ENCODE results near the gene FCMR. TPM values are rescaled to one million over a fixed set of nuclear protein-coding genes. Genes with fewer than 3 reads are reported as not detected.
"Not testable (repeated sequence)": the region's sequence is repeated elsewhere in the genome, so short reads cannot be mapped to it uniquely, and the experiment has no call there.

FCMR gene
- total RNA-seq, 4 donors from 2014 or later = 2.5 to 3.3 (median 3.2) TPM; not detected in 1

GRCh38 chr1:206926286-206926685 is 4.5 kb upstream of the FCMR start:
- Histone ChIP-seq H3K36me3 (no peaks in the 10 kb centered on the region), H3K4me1 (no peaks in the 10 kb centered on the region), H3K4me3 (no peak overlapping the region), H3K27me3 (no peaks in the 10 kb centered on the region), H3K27ac (replicated peaks in 1 of 4) (no peak overlapping the region), H3K9me3 (no peaks in the 10 kb centered on the region)
- DNase-seq (ENCODE audit: extremely low spot score) = no peak
- WGBS = 77% methylated on average over 2 of the region's 2 CpGs
- TF ChIP-seq POLR2A (IDR thresholded peaks at IDR 0.05; ENCODE audit: low read depth) (no peak), EP300 (IDR thresholded peaks at IDR 0.05) (no peak), CTCF (IDR thresholded peaks at IDR 0.05) (no peak), POLR2AphosphoS5 (IDR thresholded peaks at IDR 0.05) (no peak)
- intact Hi-C loops (cut with DNase I) = no loop called here

- intact Hi-C loops (cut with DNase I) = no loop called here
- no peak overlapping the region for H3K27ac ChIP-seq (replicated peaks in 1 of 4)
- 69% methylated on average over 9 of the region's 11 CpGs for WGBS
- H3K27me3 ChIP-seq = no peaks in the 10 kb centered on the region
- H3K9me3 ChIP-seq = no peaks in the 10 kb centered on the region
- DNase-seq (ENCODE audit: extremely low spot score) = no peak
- no peak for TF ChIP-seq CTCF (IDR thresholded peaks at IDR 0.05)
- no peak for TF ChIP-seq POLR2AphosphoS5 (IDR thresholded peaks at IDR 0.05)
- no peak for TF ChIP-seq POLR2A (IDR thresholded peaks at IDR 0.05; ENCODE audit: low read depth)
- no peak for TF ChIP-seq EP300 (IDR thresholded peaks at IDR 0.05)
- no peaks in the 10 kb centered on the region for H3K36me3 ChIP-seq
- H3K4me1 ChIP-seq = no peaks in the 10 kb centered on the region
- H3K4me3 ChIP-seq = no peak overlapping the region
Measured at GRCh38 chr1:206925106-206925736, 3.5 kb upstream of the FCMR start.

GRCh38 chr1:206924592-206925105 is 2.9 kb upstream of the FCMR start:
- no peak overlapping the region for H3K27ac ChIP-seq (replicated peaks in 1 of 4)
- no peaks in the 10 kb centered on the region for H3K9me3 ChIP-seq
- H3K36me3 ChIP-seq = no peaks in the 10 kb centered on the region
- H3K4me3 ChIP-seq = no peak overlapping the region
- intact Hi-C loops (cut with DNase I) = no loop called here
- WGBS = 76% methylated on average over 8 of the region's 8 CpGs
- TF ChIP-seq CTCF (IDR thresholded peaks at IDR 0.05) (no peak), POLR2A (IDR thresholded peaks at IDR 0.05; ENCODE audit: low read depth) (no peak), POLR2AphosphoS5 (IDR thresholded peaks at IDR 0.05) (no peak), EP300 (IDR thresholded peaks at IDR 0.05) (no peak)
- no peak for DNase-seq (ENCODE audit: extremely low spot score)
- H3K27me3 ChIP-seq = no peaks in the 10 kb centered on the region
- H3K4me1 ChIP-seq = no peaks in the 10 kb centered on the region

GRCh38 chr1:206923961-206924557 is 2.3 kb upstream of the FCMR start:
- H3K27me3 ChIP-seq; DNase-seq (ENCODE audit: extremely low spot score); H3K4me1 ChIP-seq; H3K27ac ChIP-seq (replicated peaks in 1 of 4); intact Hi-C loops (cut with DNase I); H3K9me3 ChIP-seq; H3K36me3 ChIP-seq; H3K4me3 ChIP-seq: not testable (repeated sequence)
- WGBS = 81% methylated on average over 4 of the region's 4 CpGs

- Histone ChIP-seq H3K9me3 (no peaks in the 10 kb centered on the region), H3K27me3 (no peaks in the 10 kb centered on the region), H3K36me3 (no peaks in the 10 kb centered on the region), H3K4me1 (no peaks in the 10 kb centered on the region), H3K27ac (replicated peaks in 1 of 4) (no peak overlapping the region), H3K4me3 (no peak overlapping the region)
- TF ChIP-seq CTCF (IDR thresholded peaks at IDR 0.05) (no peak), EP300 (IDR thresholded peaks at IDR 0.05) (no peak), POLR2A (IDR thresholded peaks at IDR 0.05; ENCODE audit: low read depth) (no peak), POLR2AphosphoS5 (IDR thresholded peaks at IDR 0.05) (no peak)
- no peak for DNase-seq (ENCODE audit: extremely low spot score)
- WGBS = 65% methylated on average over 6 of the region's 12 CpGs
- intact Hi-C loops (cut with DNase I) = no loop called here
Measured at GRCh38 chr1:206923009-206923960, 1.5 kb upstream of the FCMR start.
